DOHH2 (cell line): ENCODE measurements around the gene GPN2.

Experiments used
- H3F3A ChIP-seq: fragments of 200-600 bp; sonication (generic), shearing (Covaris generic); 2 replicates; pipeline ENCODE4 v1.6.0; 2016; ENCODE audit warnings: antibody characterized with exemption, mild to moderate bottlenecking; ENCODE audit not compliant: control insufficient read depth, insufficient read depth
- H3K27ac ChIP-seq: fragments of 200-600 bp; sonication (generic); 2 replicates; pipeline ENCODE4 v1.5.1; 2014; ENCODE audit warnings: low read depth, mild to moderate bottlenecking, low read length, moderate library complexity
- H3K27me3 ChIP-seq: fragments of 200-600 bp; sonication (generic); 2 replicates; pipeline ENCODE4 v1.6.1; 2014; ENCODE audit warnings: mild to moderate bottlenecking, low read length, mixed read lengths; ENCODE audit not compliant: control insufficient read depth
- H3K36me3 ChIP-seq: fragments of 200-600 bp; sonication (generic); 2 replicates; pipeline ENCODE4 v1.6.1; 2014; ENCODE audit warnings: mild to moderate bottlenecking, low read length, moderate library complexity, mixed read lengths; ENCODE audit not compliant: control insufficient read depth
- H3K4me1 ChIP-seq: fragments of 200-600 bp; sonication (generic); 2 replicates; pipeline ENCODE4 v1.6.1; 2014; ENCODE audit warnings: mild to moderate bottlenecking, low read length, mixed read lengths; ENCODE audit not compliant: control insufficient read depth
- H3K4me2 ChIP-seq: fragments of 200-600 bp; sonication (generic); 2 replicates; pipeline ENCODE4 v1.6.0; 2014; ENCODE audit warnings: mild to moderate bottlenecking, low read length, moderate library complexity
- H3K4me3 ChIP-seq: fragments of 200-600 bp; sonication (generic); 2 replicates; pipeline ENCODE4 v1.5.1; 2014; ENCODE audit warnings: mild to moderate bottlenecking, low read length, mixed read lengths
- H3K79me2 ChIP-seq: fragments of 200-600 bp; sonication (generic); 2 replicates; pipeline ENCODE4 v1.6.1; 2014; ENCODE audit warnings: mild to moderate bottlenecking, low read length, mixed read lengths; ENCODE audit not compliant: control insufficient read depth
- H3K9me2 ChIP-seq: fragments of 200-600 bp; sonication (generic); replicated peaks from 2 replicates; pipeline ENCODE4 v1.6.1; 2014; ENCODE audit warnings: mild to moderate bottlenecking, low read length, mixed read lengths; ENCODE audit not compliant: control insufficient read depth
- H3K9me3 ChIP-seq: fragments of 200-600 bp; sonication (generic); 2 replicates; pipeline ENCODE4 v1.6.1; 2014; ENCODE audit warnings: antibody characterized with exemption, low read length, mixed read lengths; ENCODE audit not compliant: control insufficient read depth, insufficient read depth
- H4K20me1 ChIP-seq: fragments of 200-600 bp; sonication (generic); 2 replicates; pipeline ENCODE4 v1.6.0; 2014; ENCODE audit warnings: low read depth, mild to moderate bottlenecking, antibody characterized with exemption, low read length, moderate library complexity; ENCODE audit not compliant: control insufficient read depth, insufficient read depth
- EZH2phosphoT487 ChIP-seq: fragments of 200-600 bp; sonication (generic); IDR thresholded peaks from 2 replicates; pipeline ENCODE4 v1.6.1; 2017; ENCODE audit warnings: borderline replicate concordance, mild to moderate bottlenecking, antibody characterized with exemption, low read length, moderate library complexity, mixed read lengths
- TF ChIP-seq, protein P1 (sequence below): fragments of 200-600 bp; sonication (generic); IDR thresholded peaks from one replicate; pipeline ENCODE4 v1.5.1; 2014; ENCODE audit warnings: antibody characterized with exemption, mild to moderate bottlenecking, low read depth, low read length; ENCODE audit not compliant: poor library complexity, severe bottlenecking

Gene GPN2

DNA sequence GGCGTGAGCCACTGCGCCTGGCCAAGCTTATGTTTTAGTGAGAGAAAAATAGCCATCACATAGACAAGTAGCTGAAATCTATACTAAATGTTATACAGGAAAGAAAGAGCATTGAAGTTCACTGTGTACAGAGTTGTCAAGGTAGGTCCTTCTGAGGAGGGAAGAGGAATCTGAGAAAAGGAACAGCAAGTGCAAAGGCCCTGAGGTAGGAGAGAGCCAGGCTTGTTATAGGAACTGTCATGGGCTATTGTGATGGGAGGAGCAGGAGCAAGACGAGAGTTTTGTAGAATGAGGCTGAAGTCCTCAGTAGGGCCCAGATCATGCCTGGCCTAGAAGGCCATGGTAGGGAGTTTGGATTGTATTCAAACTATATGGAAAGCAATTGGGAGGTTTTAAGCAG, 59.0 kb downstream of the GPN2 start:
- peaks cover 53% of the 10 kb centered on the region for H3K36me3 ChIP-seq
- H3K79me2 ChIP-seq = peaks cover 47% of the 10 kb centered on the region
- H3K4me2 ChIP-seq = no peak overlapping the region

DNA sequence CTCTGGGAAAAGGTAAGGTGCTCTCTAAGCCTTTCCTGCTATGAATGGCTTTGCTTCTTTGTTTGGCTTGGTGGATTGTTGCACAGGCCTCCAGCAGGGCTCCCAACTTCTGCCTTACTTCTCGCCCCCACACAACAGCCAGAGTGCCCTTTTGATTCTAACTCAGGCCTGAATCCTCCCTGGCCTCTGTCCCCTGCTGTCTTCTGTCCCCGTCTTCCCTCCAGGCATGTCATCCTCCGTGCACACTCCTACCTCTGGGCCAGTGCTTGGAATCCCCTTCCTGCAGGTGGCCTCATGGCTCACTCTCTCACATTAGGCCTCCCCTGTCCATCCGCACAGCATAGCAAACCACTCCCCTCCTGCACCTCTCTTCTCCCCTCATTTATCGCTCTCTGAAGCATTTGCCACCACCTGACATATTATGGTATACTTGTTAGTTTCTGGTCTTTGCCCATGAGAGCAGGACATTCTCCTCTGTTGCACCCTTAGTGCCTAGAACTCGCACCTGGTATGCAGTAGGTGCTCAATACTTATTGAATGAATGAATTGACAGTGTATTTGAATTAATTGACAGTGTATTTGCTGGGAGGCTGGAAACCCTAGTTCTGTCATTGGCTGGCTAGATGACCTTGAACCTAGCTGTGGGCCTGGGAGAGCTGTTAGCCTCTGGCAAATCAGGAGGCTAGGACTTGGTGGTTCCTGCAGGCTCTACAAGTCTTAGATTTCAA, 60.7 kb downstream of the GPN2 start:
- Histone ChIP-seq H3K36me3 (peaks cover 39% of the 10 kb centered on the region), H3K4me1 (peaks cover 59% of the 10 kb centered on the region), H3K27me3 (no peaks in the 10 kb centered on the region), H3K9me3 (no peaks in the 10 kb centered on the region), H3K79me2 (peaks cover 49% of the 10 kb centered on the region), H3K9me2 (no peaks in the 10 kb centered on the region), H3K27ac (no peak overlapping the region), H3F3A (peaks cover 12% of the 10 kb centered on the region), H4K20me1 (no peaks in the 10 kb centered on the region), H3K4me2 (peak overlapping the region; percentile 62), H3K4me3 (peak overlapping the region; percentile 17)
- TF ChIP-seq, protein P1, sequence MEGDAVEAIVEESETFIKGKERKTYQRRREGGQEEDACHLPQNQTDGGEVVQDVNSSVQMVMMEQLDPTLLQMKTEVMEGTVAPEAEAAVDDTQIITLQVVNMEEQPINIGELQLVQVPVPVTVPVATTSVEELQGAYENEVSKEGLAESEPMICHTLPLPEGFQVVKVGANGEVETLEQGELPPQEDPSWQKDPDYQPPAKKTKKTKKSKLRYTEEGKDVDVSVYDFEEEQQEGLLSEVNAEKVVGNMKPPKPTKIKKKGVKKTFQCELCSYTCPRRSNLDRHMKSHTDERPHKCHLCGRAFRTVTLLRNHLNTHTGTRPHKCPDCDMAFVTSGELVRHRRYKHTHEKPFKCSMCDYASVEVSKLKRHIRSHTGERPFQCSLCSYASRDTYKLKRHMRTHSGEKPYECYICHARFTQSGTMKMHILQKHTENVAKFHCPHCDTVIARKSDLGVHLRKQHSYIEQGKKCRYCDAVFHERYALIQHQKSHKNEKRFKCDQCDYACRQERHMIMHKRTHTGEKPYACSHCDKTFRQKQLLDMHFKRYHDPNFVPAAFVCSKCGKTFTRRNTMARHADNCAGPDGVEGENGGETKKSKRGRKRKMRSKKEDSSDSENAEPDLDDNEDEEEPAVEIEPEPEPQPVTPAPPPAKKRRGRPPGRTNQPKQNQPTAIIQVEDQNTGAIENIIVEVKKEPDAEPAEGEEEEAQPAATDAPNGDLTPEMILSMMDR = no peak
- no peak for TF ChIP-seq EZH2phosphoT487

More for the DNA sequence above, 59.0 kb downstream of the GPN2 start:
- no peaks in the 10 kb centered on the region for H3K9me2 ChIP-seq
- peaks cover 51% of the 10 kb centered on the region for H3K4me1 ChIP-seq
- H3K27ac ChIP-seq = no peak overlapping the region
- TF ChIP-seq, protein P1 = no peak
- TF ChIP-seq EZH2phosphoT487 = no peak
- H3K4me3 ChIP-seq = no peak overlapping the region
- no peaks in the 10 kb centered on the region for H3K27me3 ChIP-seq
- no peaks in the 10 kb centered on the region for H3K9me3 ChIP-seq
- peaks cover 10% of the 10 kb centered on the region; the same call in 1 of the 2 replicates for H3F3A ChIP-seq
- H4K20me1 ChIP-seq = no peaks in the 10 kb centered on the region

DNA sequence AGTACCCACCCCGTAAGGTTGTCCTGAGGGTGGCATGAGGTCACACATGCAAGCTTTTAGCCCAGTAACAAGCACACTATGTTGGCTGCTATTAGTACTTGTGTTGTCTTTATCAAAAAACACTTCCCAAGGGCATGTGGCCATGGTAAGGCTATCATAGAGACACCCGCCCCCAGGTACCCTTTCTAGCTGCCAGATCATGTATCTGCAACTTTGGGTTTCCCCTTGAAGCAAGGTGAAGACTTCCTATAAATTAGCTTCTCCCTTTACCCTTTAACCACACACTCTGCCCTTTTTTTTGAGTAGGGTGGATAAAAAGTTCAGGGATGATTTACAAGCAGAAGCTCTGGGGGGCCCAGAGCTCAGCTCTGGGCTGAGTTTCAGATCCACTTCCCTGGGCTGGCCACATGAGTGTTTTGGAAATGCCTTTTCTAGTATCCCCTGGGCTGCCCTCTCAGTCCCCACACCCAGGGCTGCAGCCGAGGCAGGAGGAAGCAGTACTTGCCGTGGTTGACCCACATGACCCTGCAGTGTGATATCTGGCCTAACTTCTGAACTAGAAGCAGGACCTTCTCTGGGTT, 61.6 kb downstream of the GPN2 start:
- Histone ChIP-seq H3K9me3 (no peaks in the 10 kb centered on the region), H3K27ac (no peak overlapping the region), H4K20me1 (no peaks in the 10 kb centered on the region), H3F3A (peaks cover 12% of the 10 kb centered on the region), H3K36me3 (peaks cover 33% of the 10 kb centered on the region), H3K9me2 (no peaks in the 10 kb centered on the region), H3K4me3 (peak overlapping the region; percentile 17), H3K79me2 (peaks cover 49% of the 10 kb centered on the region), H3K4me2 (peak overlapping the region; percentile 62), H3K4me1 (peaks cover 50% of the 10 kb centered on the region), H3K27me3 (no peaks in the 10 kb centered on the region)
- TF ChIP-seq, protein P1 = no peak
- TF ChIP-seq EZH2phosphoT487 = no peak
